Uterine smooth muscle cell (primary cell): ENCODE data around the gene ASCC3. TPM values are rescaled to one million over a fixed set of nuclear protein-coding genes. Genes with fewer than 3 reads are reported as not detected.

Source experiments
- total RNA-seq: library from RNA; depleted of rRNA; stranded (reverse); fragments of >200 nt; gene quantifications from 2 replicates; pipeline ENCODE4 v1.2.3, GENCODE V29; 2014

ASCC3 gene
- 87.4 and 96.7 TPM in 2 replicates for total RNA-seq

GRCh38 chr6:100880853-100881706 lies at the start of gene ASCC3:
Gene ASCC3, minus strand, starts transcription at chr6:100881329. Its CDS starts 13,332 bp downstream, at chr6:100867997.

GRCh38 chr6:100464903-100465700 lies 416.0 kb downstream of the ASCC3 start, which contains the start of gene SIM1:
Gene SIM1, minus strand, starts transcription at chr6:100464921. Its CDS starts 1,453 bp downstream, at chr6:100463468.

